Right lobe of liver (tissue), 4 donors: ENCODE measurements around the gene PDCD1.

ENCODE experiments used
- CTCF ChIP-seq, 4 donors: fragments of 200-600 bp in 3 of 4; fragments of 450-650 bp in 1 of 4; IDR thresholded peaks; one replicate each; pipeline versions ENCODE4 v1.5.1 to v1.8.0; 2016 to 2022; ENCODE audit warnings: antibody characterized with exemption in 4 of 4, mild to moderate bottlenecking in 2 of 4
- POLR2A ChIP-seq: fragments of 450-650 bp; IDR thresholded peaks from one replicate; pipeline ENCODE4 v1.6.1; 2017; ENCODE audit warnings: antibody characterized with exemption, mild to moderate bottlenecking
- donor health status: DM: no; HTN: no; CAD: no.
- donor health status: DM: no; HTN: no; CAD: no.
- donor health status: DM: no; HTN: yes; CAD: no.

DNA sequence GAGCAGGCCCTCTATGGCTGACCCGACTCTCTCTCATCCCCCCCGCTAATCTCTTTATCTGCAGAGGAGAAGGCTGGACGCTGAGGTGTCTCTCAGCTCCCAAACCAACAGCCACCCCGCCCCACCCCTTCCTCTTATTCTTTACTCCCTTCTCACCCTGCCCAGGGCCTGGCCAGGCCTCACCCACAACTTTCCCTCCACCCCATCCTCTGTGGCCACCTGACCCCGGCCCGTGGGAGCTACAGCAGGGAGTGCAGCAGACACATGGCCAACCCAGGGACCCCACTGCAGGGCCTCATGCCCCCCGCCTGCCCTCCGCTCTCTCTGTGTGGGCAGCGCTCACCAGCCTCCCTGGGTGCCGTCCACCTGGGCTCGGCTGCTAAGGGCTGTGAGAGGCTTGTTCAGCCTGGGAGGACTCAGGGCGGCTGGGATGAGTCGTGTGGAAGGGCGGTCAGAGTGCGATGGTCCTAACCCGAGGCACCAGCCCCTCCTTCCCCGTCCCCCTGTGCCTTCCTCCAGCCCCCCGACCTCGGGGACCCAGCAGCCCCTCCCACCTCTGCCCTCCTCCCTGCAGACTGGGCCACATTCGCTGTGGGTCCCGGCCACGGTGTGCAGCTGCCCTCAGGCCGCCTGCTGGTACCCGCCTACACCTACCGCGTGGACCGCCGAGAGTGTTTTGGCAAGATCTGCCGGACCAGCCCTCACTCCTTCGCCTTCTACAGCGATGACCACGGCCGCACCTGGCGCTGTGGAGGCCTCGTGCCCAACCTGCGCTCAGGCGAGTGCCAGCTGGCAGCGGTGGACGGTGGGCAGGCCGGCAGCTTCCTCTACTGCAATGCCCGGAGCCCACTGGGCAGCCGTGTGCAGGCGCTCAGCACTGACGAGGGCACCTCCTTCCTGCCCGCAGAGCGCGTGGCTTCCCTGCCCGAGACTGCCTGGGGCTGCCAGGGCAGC, 42.9 kb downstream of the PDCD1 start:
- TF ChIP-seq CTCF (IDR thresholded peaks at IDR 0.05) (no peak), POLR2A (no peak)
